HG02642 (cell line): ENCODE results near the gene ARHGAP10.

Experiments used
- ATAC-seq: cut with Tn5 transposase; IDR thresholded peaks from one replicate; pipeline ENCODE4 v1.9.1; 2021; ENCODE audit warnings: mild to moderate bottlenecking; ENCODE audit not compliant: unreplicated experiment, poor library complexity

Gene ARHGAP10

DNA sequence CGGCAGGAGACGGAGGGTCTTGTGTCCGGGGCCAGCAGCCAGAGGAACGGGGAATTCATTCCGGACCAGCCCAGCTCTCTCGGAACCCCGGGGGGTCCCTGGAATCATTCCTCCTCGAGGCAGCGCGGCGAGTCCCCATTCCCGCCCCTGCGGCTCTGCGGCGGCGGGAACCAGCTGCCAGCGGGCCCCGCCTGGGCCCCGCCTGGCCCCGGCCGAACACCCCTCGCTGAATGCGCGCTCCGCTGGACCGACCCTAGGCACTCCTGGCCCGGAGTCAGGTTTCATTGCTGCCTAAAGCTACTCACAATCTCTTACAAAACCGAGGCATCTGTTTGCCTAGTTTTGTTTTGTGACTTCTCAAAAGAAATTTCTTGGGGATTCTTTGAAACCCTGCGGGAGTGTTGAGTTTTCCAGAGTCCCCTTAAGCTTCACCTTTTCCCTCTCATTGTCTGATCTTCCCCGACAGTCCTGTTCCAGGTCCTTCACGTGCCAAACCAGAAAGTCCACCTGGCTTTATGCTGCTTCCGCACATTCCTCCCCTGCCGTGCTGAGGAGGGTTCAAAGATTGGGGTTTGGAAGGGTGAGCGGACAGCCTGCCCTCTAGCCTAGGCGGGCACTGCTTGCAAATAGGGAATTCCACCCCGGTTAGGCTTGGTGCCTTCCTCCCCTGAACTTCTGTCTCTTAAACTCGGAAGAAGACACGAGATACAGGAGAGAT lies 789 bp downstream of the ARHGAP10 start:
- ATAC-seq = peak; percentile 33

DNA sequence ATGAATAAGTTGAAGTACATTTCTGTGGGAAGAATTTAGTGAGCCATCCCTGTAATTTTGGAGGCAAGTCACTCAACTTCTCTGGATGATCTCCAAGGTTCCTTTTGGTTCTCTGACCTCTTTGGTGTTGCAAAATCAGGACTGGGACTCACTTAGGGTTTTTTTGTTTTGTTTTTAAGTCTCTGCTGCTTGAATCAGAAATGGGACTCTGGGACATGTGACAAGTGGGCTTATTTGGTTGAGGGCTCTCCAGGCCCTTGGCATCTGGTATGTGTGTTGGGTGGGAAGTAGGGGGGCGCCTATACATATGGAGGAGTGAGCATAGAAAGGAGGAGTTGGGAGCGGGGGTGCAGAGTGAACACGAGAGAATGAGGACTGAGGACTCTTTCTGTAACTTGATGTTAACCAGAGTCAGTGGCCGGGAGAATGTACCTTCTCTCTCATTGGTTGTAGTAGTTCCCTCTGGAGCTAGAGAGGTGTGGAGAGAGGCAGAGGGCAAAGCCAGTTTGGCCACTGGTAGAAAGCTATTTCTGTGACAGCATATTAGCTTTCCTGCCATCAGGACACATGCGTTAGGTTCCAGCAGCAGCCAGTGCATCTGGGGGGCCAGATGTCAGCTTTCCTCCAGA lies 1.9 kb downstream of the ARHGAP10 start:
- ATAC-seq = no peak

DNA sequence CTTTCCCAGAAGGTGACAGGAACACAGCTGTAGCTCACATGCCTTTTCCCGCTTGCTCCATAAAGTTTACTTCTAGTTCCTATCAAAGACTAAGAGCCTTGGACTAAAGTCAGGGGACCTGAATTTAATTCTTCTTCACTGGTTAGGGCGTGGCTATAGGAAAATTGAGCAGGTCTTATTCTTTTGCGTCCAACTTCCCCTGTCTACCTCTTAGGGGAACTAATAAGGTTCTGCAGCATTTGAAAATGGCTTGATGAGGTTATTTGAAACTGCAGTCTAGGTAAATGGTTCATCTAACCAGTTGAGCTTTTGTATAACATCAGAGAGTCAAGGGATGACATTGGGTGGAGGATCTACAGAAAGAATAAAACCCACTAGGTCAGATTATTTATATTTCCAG lies 2.6 kb downstream of the ARHGAP10 start:
- no peak for ATAC-seq

DNA sequence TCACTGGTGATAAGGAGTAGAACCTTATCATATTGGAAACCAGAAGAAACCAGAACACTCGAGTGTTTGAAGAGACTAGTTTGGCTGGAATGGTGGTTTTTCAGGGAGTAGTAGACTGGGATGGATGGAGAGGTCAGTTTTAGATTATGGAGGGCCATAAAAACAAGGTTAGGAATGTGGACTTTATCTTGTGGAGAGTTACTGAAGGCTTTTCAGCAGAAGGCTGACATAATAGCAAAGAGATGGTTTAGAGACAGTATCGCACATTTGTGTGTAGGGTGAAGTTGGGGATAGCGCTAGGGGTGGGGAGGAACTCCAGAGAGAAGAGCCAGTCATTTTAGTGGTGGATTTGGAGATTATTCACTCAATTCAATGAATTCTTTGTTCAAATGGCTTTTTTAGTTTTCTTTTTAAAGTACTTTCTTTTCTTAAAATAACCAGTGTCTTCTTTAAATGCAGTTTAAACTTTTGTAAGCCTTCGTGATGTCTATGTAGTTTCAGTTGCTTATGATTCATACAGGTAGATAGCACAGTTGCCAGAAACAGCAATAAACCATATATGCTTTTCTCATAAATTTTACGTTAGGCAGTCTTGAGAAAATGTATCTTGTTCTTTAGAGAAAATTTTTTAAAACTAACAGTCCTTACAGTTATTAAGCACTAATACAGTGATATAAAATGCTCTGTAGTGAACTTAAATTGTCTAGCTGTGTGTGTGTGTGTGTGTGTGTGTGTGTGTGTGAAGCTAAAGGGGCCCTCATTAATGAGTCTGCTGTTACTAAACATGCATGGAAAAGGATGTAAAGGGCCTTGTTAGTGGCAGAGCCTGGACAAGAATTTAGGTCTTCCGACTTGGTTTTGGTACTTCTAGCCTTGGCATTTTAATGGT lies 3.8 kb downstream of the ARHGAP10 start:
- ATAC-seq = no peak

GRCh38 chr4:147736458-147736857 lies 4.6 kb downstream of the ARHGAP10 start:
- ATAC-seq = no peak

GRCh38 chr4:147737623-147738022 lies 5.7 kb downstream of the ARHGAP10 start:
- ATAC-seq = no peak

GRCh38 chr4:147739239-147739823 lies 7.4 kb downstream of the ARHGAP10 start:
- ATAC-seq = no peak

- no peak for ATAC-seq
Observed at GRCh38 chr4:147740176-147740575, 8.3 kb downstream of the ARHGAP10 start.

GRCh38 chr4:147741190-147741788 lies 9.4 kb downstream of the ARHGAP10 start:
- ATAC-seq = no peak

DNA sequence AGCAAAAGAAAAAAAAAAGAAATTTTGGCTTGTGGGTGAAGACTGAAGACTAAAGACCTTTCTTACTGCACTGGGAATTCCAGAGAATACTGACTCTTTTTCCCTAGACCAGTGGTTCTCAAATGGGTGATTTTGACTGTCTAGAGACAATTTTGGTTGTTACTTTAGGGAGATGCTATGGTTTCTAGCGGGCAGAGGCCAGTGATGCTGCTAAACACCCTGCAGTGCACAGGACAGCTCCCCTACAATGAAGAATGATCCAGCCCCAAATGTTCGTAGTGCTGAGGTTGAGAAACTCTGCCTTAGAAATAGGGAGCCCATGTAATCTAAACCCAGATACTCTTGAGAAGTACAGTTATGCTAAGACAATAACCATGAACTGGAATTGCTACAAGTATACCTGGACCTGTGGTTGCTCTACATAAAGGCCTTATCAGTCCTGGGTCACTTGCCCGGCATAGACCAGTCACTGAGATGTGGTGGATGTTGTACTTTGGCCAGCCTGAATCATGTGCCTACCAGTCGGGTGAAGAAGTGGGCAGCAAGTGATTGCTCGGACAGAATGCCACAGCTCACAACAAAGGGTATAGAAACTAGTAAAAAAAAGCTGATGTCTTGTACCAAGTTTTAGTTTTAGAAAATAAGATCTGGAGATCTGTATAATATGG lies 16.0 kb downstream of the ARHGAP10 start:
- no peak for ATAC-seq

- peak; percentile 96 for ATAC-seq
Observed at GRCh38 chr4:147749811-147750321, 18.0 kb downstream of the ARHGAP10 start.

DNA sequence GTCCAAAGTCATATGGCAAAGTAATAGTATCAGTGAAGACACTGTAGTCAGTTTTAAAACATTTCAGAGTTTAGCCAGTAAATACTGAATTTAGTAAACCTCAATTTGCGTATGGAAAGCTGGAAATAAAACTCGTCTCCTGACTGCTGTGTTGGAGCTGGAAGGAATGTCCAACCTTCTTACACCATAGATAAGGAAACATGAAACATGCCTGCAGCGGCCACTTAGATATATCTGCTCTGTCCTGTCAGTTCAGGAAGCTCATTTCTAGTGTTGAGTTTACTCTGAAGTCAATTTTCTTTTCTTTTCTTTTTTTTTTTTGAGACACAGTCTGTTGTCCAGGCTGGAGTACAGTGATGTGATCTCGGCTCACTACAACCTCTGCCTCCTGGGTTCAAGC lies 21.2 kb downstream of the ARHGAP10 start:
- ATAC-seq = no peak

- no peak for ATAC-seq
Observed at GRCh38 chr4:147754037-147754445, 22.2 kb downstream of the ARHGAP10 start.

GRCh38 chr4:147755561-147756295 lies 23.8 kb downstream of the ARHGAP10 start:
- ATAC-seq = no peak

DNA sequence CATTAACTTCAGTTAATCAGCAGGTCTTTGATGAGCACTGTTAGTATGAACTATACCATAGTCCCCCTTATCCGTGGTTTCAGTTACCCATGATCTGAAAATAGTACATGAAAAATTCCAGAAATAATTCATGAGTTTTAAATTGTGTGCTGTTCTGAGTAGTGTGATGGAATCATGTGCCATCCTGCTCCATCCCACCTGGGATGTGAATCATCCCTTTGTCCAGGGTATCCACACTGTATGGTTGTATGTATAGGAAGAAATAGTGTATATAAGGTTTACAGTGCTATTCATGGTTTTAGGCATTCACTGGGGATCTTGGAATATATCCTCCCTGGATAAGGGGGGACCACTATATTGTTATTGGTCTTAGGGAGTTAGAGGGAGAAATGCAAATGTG lies 24.5 kb downstream of the ARHGAP10 start:
- no peak for ATAC-seq

DNA sequence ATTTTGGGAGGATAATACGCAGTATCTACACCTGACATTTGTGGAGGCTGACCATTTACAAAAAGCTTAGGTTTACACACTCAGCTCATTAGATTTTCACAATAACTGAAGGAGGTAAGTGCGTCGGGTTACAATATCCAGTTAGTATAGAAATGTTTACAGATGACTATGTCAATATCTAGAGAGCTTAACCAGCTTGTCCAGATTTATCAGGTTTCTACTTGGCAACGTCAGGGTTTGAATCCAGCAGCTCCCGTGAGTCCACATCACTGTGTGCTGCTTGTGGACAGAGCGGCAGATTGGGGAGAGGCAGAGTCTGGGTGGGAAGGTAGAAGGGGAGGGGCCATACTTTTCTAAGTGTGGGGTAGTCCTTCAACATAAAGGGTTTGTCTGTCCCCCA lies 28.3 kb downstream of the ARHGAP10 start:
- no peak for ATAC-seq

- peak; percentile 15 for ATAC-seq
Observed at GRCh38 chr4:147760695-147761094, 28.8 kb downstream of the ARHGAP10 start.

GRCh38 chr4:147761218-147761883 lies 29.5 kb downstream of the ARHGAP10 start:
- peak; percentile 66 for ATAC-seq
